AG10803 (cell line): ENCODE data around the gene MTR.
A peak's percentile ranks its signal among the peaks of the same experiment; 100 is the strongest.

Experiments used
- DNase-seq: peaks from one replicate; pipeline ENCODE4 v3.0.0; 2010; ENCODE audit warnings: low read depth
- H3K4me3 ChIP-seq: 2 replicates; pipeline ENCODE4 v1.5.1; 2011; ENCODE audit warnings: mild to moderate bottlenecking, low read length, control low read depth
- CTCF ChIP-seq: conservative IDR thresholded peaks from 2 replicates; pipeline ENCODE4 v1.5.1; 2011; ENCODE audit warnings: mild to moderate bottlenecking, low read length, control low read depth, inconsistent platforms

MTR gene

GRCh38 chr1:236795035-236795756 is at the start of gene MTR:
Gene MTR, plus strand, starts transcription at chr1:236795292. Its CDS starts 412 bp downstream, at chr1:236795704.
- peak within 1 kb of the TSS; percentile 92 for H3K4me3 ChIP-seq
- DNase-seq = peak; percentile 98
- no peak for TF ChIP-seq CTCF

- no peak overlapping the region for H3K4me3 ChIP-seq
- no peak for DNase-seq
- TF ChIP-seq CTCF = no peak
Observed at GRCh38 chr1:236746785-236747184, 48.3 kb upstream of the MTR start.

- H3K4me3 ChIP-seq = no peak overlapping the region
- no peak for DNase-seq
Observed at GRCh38 chr1:236747311-236747985, 47.6 kb upstream of the MTR start.

GRCh38 chr1:236748268-236748870 is 46.7 kb upstream of the MTR start:
- DNase-seq = no peak
- peak; percentile 12; the same call in 1 of the 2 replicates for TF ChIP-seq CTCF
- H3K4me3 ChIP-seq = no peak overlapping the region

More at GRCh38 chr1:236747311-236747985, 47.6 kb upstream of the MTR start:
- no peak for TF ChIP-seq CTCF

GRCh38 chr1:236750928-236751327 is 44.2 kb upstream of the MTR start:
- no peak for TF ChIP-seq CTCF
- H3K4me3 ChIP-seq = no peak overlapping the region
- no peak for DNase-seq

- no peak for TF ChIP-seq CTCF
- DNase-seq = no peak
- no peak overlapping the region for H3K4me3 ChIP-seq
Observed at GRCh38 chr1:236751385-236751784, 43.7 kb upstream of the MTR start.
